ENCODE measurements around the gene LINGO3. TPM values are rescaled to one million over a fixed set of nuclear protein-coding genes. Genes with fewer than 3 reads are reported as not detected.
A peak's percentile ranks its signal among the peaks of the same experiment; 100 is the strongest.

The LINGO3 gene
- total RNA-seq, 2 donors from 2014 or later = not detected

DNA sequence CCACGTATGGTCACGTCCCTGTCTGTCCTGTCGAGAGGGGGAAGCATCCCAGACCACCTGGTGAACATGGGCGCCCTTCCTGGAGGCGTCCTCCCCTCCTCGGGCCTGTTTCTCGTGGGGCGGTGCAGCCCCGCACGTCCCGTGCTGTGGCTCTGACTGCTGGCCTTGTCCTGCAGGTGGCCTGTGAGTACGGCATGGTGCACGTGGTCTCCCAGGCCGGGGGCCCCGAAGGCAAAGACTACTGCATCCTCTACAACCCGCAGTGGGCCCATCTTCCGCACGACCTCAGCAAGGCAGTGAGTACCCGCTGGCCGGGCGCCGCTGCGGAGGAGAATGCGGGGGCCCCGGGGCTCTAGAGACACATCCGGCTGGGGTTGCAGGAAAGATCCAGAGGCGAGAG lies 26.5 kb upstream of the LINGO3 start:
- WGBS, 2 donors = 90 to 99% methylated on average over 14 to 27 of the region's 27 CpGs
- no peaks in the 10 kb centered on the region for H3K27me3 ChIP-seq
- intact Hi-C loops (cut with DNase I) = no loop called here
- no peak overlapping the region for H3K4me3 ChIP-seq
- peaks cover 57% of the 10 kb centered on the region for H3K4me1 ChIP-seq
- no peak for TF ChIP-seq POLR2A (IDR thresholded peaks at IDR 0.05)
- TF ChIP-seq, protein P1, sequence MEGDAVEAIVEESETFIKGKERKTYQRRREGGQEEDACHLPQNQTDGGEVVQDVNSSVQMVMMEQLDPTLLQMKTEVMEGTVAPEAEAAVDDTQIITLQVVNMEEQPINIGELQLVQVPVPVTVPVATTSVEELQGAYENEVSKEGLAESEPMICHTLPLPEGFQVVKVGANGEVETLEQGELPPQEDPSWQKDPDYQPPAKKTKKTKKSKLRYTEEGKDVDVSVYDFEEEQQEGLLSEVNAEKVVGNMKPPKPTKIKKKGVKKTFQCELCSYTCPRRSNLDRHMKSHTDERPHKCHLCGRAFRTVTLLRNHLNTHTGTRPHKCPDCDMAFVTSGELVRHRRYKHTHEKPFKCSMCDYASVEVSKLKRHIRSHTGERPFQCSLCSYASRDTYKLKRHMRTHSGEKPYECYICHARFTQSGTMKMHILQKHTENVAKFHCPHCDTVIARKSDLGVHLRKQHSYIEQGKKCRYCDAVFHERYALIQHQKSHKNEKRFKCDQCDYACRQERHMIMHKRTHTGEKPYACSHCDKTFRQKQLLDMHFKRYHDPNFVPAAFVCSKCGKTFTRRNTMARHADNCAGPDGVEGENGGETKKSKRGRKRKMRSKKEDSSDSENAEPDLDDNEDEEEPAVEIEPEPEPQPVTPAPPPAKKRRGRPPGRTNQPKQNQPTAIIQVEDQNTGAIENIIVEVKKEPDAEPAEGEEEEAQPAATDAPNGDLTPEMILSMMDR (IDR thresholded peaks at IDR 0.05) = no peak
- DNase-seq (no peak), ATAC-seq (no peak)
- H3K36me3 ChIP-seq (replicated peaks in 1 of 2; ENCODE audit: insufficient read depth in 1 of 2, low read depth in 2 of 2) = no peaks in the 10 kb centered on the region
- H3K27ac ChIP-seq = peak overlapping the region in 3 of 4 donors; percentile 67 to 81 (median 80)
- no peaks in the 10 kb centered on the region for H3K9me3 ChIP-seq

DNA sequence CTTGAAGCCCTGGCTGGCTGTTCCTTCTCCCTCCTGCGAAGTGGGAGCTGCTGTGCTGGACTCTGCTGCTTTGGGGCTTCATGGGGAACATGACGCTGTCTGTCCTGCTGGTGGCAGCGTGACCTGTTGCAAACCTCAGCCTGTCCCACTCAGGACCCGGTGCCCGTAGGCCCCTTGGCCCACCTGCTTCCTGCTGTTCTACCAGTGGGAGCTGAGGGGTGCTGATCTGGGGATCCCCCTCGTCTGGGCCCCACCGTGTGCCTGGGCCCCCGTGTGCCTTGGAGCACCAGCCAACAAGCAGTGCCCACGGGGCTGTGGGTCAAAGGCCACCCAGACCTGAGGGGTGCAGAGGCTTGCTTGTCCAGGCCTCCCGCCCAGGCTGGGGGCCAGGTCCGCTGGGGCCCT lies 25.9 kb upstream of the LINGO3 start:
- intact Hi-C loops (cut with DNase I) = no loop called here
- peaks cover 62% of the 10 kb centered on the region for H3K4me1 ChIP-seq
- no peaks in the 10 kb centered on the region for H3K36me3 ChIP-seq (replicated peaks in 1 of 2; ENCODE audit: insufficient read depth in 1 of 2, low read depth in 2 of 2)
- H3K27me3 ChIP-seq = no peaks in the 10 kb centered on the region
- no peak overlapping the region for H3K4me3 ChIP-seq
- ATAC-seq = no peak
- H3K9me3 ChIP-seq = no peaks in the 10 kb centered on the region
- WGBS, 2 donors = 51% methylated on average over 7 of the region's 11 CpGs; no CpG with 5 or more reads in 1 of the 2 donors
- DNase-seq = no peak
- TF ChIP-seq, protein P1 (IDR thresholded peaks at IDR 0.05) = peak in 1 of 7 experiments; percentile 0
- TF ChIP-seq POLR2A (IDR thresholded peaks at IDR 0.05) = no peak
- H3K27ac ChIP-seq = peak overlapping the region; percentile 9 to 81 (median 74)

DNA sequence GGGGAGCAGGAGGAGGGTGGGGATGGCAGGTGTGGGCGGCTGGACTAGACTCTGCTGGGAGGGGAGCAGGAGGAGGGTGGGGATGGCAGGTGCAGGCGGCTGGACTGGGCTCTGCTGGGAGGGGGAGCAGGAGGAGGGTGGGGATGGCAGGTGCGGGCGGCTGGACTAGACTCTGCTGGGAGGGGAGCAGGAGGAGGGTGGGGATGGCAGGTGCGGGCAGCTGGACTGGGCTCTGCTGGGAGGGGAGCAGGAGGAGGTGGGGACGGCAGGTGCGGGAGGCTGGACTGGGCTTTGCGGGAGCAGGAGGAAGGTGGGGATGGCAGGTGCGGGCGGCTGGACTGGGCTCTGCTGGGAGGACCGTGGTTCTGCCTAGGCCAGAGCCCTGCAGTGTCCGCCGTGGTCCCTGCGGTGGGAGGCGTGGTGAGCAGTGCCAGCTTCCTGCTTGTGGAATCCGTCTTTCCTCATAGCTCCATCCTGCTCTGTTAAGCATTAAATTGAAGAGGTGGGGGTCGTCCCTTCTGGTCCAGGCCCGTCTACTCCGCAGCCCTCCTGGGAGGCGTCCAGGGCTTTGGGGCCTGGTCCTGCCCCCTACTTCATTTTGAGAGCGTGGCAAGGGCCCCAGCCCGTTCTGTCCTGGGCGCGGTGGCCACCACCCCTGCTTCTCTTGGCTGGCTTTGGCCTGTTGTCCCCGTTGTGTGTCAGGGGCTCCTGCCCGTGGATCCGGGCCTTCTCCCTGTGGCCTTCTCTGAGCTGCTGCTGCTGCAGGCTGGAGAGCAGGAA lies 25.3 kb upstream of the LINGO3 start:
- Histone ChIP-seq H3K27me3 (no peaks in the 10 kb centered on the region), H3K27ac (peak overlapping the region; percentile 9 to 81 (median 74)), H3K36me3 (replicated peaks in 1 of 2; ENCODE audit: insufficient read depth in 1 of 2, low read depth in 2 of 2) (no peaks in the 10 kb centered on the region), H3K4me1 (peaks cover 62% of the 10 kb centered on the region), H3K4me3 (no peak overlapping the region), H3K9me3 (no peaks in the 10 kb centered on the region)
- DNase-seq = peak; percentile 37 to 70 (median 63)
- peak; percentile 8 for ATAC-seq
- 16 to 36% methylated on average over 17 to 26 of the region's 27 CpGs for WGBS, 2 donors
- TF ChIP-seq POLR2A (IDR thresholded peaks at IDR 0.05) = peak in 1 of 3 donors; percentile 14
- TF ChIP-seq, protein P1 (IDR thresholded peaks at IDR 0.05) = peak in 1 of 7 experiments; percentile 2
- intact Hi-C loops (cut with DNase I) = no loop called here

DNA sequence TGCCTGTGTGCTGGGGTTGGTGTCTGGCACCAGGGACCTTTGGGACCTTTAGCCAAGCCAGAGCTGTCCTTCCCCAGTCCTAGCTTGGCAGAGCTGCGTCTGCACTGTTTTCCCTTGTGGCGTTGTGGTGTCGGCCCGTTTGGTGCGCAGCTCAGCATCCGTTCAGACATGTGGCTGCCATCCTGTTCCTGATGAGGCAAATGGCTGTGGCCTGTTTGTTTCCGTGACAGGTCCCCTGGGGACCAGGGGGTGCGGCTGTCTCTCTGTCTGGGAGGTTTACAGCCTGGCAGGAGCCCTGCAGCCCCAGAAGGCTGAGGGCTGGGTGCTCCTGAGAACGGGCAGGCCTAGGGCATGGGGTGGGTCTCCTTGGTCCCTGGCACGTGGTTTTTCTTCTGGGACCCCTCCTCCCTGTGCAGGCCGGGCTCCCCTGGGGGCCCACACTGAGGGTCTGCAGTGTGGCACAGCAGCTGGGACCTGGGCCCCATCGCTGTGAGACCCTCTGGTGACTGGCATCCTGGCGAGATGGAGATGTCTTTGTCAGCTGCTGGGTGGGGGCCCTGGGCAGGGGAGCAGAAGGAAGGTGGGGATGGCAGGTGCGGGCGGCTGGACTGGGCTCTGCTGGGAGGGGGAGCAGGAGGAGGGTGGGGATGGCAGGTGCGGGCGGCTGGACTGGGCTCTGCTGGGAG lies 24.5 kb upstream of the LINGO3 start:
- no peak for DNase-seq

More for the DNA sequence above, 24.5 kb upstream of the LINGO3 start:
- Histone ChIP-seq H3K4me1 (peaks cover 60% of the 10 kb centered on the region), H3K27ac (peak overlapping the region; percentile 16 to 80 (median 68)), H3K36me3 (replicated peaks in 1 of 2; ENCODE audit: insufficient read depth in 1 of 2, low read depth in 2 of 2) (no peaks in the 10 kb centered on the region), H3K9me3 (no peaks in the 10 kb centered on the region), H3K27me3 (no peaks in the 10 kb centered on the region), H3K4me3 (no peak overlapping the region)
- no peak for ATAC-seq
- intact Hi-C loops (cut with DNase I) = no loop called here
- WGBS, 2 donors = 10 to 34% methylated on average over 2 to 15 of the region's 17 CpGs
- peak in 1 of 3 donors; percentile 10 for TF ChIP-seq POLR2A (IDR thresholded peaks at IDR 0.05)
- TF ChIP-seq, protein P1 (IDR thresholded peaks at IDR 0.05) = no peak
